Measurements from ENCODE around the gene PLK1. TPM values are rescaled to one million over a fixed set of nuclear protein-coding genes. Genes with fewer than 3 reads are reported as not detected.

PLK1 gene
- polyA plus RNA-seq, 1 donor from 2014 or later: 0.21 TPM

GRCh38 chr16:23710008-23710407 lies 31.3 kb downstream of the PLK1 start:
- H3K9ac ChIP-seq (ENCODE audit: low read length): no peak overlapping the region
- peaks cover 29% of the 10 kb centered on the region for H3K27me3 ChIP-seq (ENCODE audit: insufficient read depth, low read depth, low read length)
- no peak overlapping the region for H2AFZ ChIP-seq (ENCODE audit: low read depth, low read length)
- no peak overlapping the region for H3K4me3 ChIP-seq (ENCODE audit: low read length)
- H4K20me1 ChIP-seq (ENCODE audit: insufficient read depth): no peaks in the 10 kb centered on the region
- H3K36me3 ChIP-seq (ENCODE audit: insufficient read depth, low read length): no peaks in the 10 kb centered on the region
- no peak overlapping the region for H3K27ac ChIP-seq (ENCODE audit: low read length)
- no peaks in the 10 kb centered on the region for H3K79me2 ChIP-seq (replicated peaks; ENCODE audit: insufficient read depth, low read length)
- no peak overlapping the region for H3K4me2 ChIP-seq (ENCODE audit: low read length)
- H3K9me2 ChIP-seq (ENCODE audit: insufficient read depth, low read length): no peaks in the 10 kb centered on the region
- no peaks in the 10 kb centered on the region for H3F3A ChIP-seq (ENCODE audit: insufficient read depth, low read length, poor library complexity, severe bottlenecking)
- H3K9me3 ChIP-seq (ENCODE audit: low read length): no peaks in the 10 kb centered on the region
- TF ChIP-seq SMC3 (conservative IDR thresholded peaks at IDR 0.05; ENCODE audit: poor library complexity) (no peak), RAD21 (conservative IDR thresholded peaks at IDR 0.05) (no peak), EZH2 (IDR thresholded peaks at IDR 0.05; ENCODE audit: borderline replicate concordance, insufficient read depth, low read length, poor library complexity, severe bottlenecking) (no peak), REST (IDR thresholded peaks at IDR 0.05; ENCODE audit: borderline replicate concordance) (no peak), CTCF (IDR thresholded peaks at IDR 0.05; ENCODE audit: poor library complexity, severe bottlenecking) (no peak), MXI1 (conservative IDR thresholded peaks at IDR 0.05; ENCODE audit: poor library complexity, severe bottlenecking) (no peak), TAF1 (IDR thresholded peaks at IDR 0.05; ENCODE audit: low read depth) (no peak), EP300 (conservative IDR thresholded peaks at IDR 0.05; ENCODE audit: poor library complexity, severe bottlenecking) (no peak), POLR2AphosphoS5 (IDR thresholded peaks at IDR 0.05) (no peak)

- no peak overlapping the region for H3K4me3 ChIP-seq (ENCODE audit: low read length)
- H3K9me2 ChIP-seq (ENCODE audit: insufficient read depth, low read length): no peaks in the 10 kb centered on the region
- H3K27me3 ChIP-seq (ENCODE audit: insufficient read depth, low read depth, low read length): peaks cover 29% of the 10 kb centered on the region
- no peak overlapping the region for H3K9ac ChIP-seq (ENCODE audit: low read length)
- no peak overlapping the region for H3K4me2 ChIP-seq (ENCODE audit: low read length)
- H3K9me3 ChIP-seq (ENCODE audit: low read length): no peaks in the 10 kb centered on the region
- H3F3A ChIP-seq (ENCODE audit: insufficient read depth, low read length, poor library complexity, severe bottlenecking): no peaks in the 10 kb centered on the region
- H4K20me1 ChIP-seq (ENCODE audit: insufficient read depth): no peaks in the 10 kb centered on the region
- H2AFZ ChIP-seq (ENCODE audit: low read depth, low read length): no peak overlapping the region
- H3K27ac ChIP-seq (ENCODE audit: low read length): no peak overlapping the region
- H3K79me2 ChIP-seq (replicated peaks; ENCODE audit: insufficient read depth, low read length): no peaks in the 10 kb centered on the region
- H3K36me3 ChIP-seq (ENCODE audit: insufficient read depth, low read length): no peaks in the 10 kb centered on the region
- TF ChIP-seq CTCF (IDR thresholded peaks at IDR 0.05; ENCODE audit: poor library complexity, severe bottlenecking) (no peak), EZH2 (IDR thresholded peaks at IDR 0.05; ENCODE audit: borderline replicate concordance, insufficient read depth, low read length, poor library complexity, severe bottlenecking) (no peak), REST (IDR thresholded peaks at IDR 0.05; ENCODE audit: borderline replicate concordance) (no peak)
Measured at GRCh38 chr16:23710504-23710903, 31.8 kb downstream of the PLK1 start.

All from neural cell (in vitro differentiated cells).